ENCODE measurements around the gene PIEZO1. TPM values are rescaled to one million over a fixed set of nuclear protein-coding genes. Genes with fewer than 3 reads are reported as not detected.
A peak's percentile ranks its signal among the peaks of the same experiment; 100 is the strongest.

The PIEZO1 gene
- total and polyA plus RNA-seq, 9 of the 15 experiments (the other 6 are each of a cell fraction or from before 2014, with no cell fraction given), result 3.6 to 432 (median 131) TPM

- TF ChIP-seq, protein P1, sequence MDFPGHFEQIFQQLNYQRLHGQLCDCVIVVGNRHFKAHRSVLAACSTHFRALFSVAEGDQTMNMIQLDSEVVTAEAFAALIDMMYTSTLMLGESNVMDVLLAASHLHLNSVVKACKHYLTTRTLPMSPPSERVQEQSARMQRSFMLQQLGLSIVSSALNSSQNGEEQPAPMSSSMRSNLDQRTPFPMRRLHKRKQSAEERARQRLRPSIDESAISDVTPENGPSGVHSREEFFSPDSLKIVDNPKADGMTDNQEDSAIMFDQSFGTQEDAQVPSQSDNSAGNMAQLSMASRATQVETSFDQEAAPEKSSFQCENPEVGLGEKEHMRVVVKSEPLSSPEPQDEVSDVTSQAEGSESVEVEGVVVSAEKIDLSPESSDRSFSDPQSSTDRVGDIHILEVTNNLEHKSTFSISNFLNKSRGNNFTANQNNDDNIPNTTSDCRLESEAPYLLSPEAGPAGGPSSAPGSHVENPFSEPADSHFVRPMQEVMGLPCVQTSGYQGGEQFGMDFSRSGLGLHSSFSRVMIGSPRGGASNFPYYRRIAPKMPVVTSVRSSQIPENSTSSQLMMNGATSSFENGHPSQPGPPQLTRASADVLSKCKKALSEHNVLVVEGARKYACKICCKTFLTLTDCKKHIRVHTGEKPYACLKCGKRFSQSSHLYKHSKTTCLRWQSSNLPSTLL (IDR thresholded peaks at IDR 0.05), result no peak
- TF ChIP-seq BCOR (IDR thresholded peaks at IDR 0.05), result peak; percentile 91
- TF ChIP-seq CREM (IDR thresholded peaks at IDR 0.05; ENCODE audit: low read depth), result peak; percentile 28; the same call in 1 of the 2 replicates
- TF ChIP-seq RNF2 (IDR thresholded peaks at IDR 0.05), result 0 out of 2 replicates have a peak, but pooled peaks have one; percentile 16
- no peak for TF ChIP-seq ZNF41 (CRISPR knock-in tag; conservative IDR thresholded peaks at IDR 0.05)
- TF ChIP-seq, protein P2, sequence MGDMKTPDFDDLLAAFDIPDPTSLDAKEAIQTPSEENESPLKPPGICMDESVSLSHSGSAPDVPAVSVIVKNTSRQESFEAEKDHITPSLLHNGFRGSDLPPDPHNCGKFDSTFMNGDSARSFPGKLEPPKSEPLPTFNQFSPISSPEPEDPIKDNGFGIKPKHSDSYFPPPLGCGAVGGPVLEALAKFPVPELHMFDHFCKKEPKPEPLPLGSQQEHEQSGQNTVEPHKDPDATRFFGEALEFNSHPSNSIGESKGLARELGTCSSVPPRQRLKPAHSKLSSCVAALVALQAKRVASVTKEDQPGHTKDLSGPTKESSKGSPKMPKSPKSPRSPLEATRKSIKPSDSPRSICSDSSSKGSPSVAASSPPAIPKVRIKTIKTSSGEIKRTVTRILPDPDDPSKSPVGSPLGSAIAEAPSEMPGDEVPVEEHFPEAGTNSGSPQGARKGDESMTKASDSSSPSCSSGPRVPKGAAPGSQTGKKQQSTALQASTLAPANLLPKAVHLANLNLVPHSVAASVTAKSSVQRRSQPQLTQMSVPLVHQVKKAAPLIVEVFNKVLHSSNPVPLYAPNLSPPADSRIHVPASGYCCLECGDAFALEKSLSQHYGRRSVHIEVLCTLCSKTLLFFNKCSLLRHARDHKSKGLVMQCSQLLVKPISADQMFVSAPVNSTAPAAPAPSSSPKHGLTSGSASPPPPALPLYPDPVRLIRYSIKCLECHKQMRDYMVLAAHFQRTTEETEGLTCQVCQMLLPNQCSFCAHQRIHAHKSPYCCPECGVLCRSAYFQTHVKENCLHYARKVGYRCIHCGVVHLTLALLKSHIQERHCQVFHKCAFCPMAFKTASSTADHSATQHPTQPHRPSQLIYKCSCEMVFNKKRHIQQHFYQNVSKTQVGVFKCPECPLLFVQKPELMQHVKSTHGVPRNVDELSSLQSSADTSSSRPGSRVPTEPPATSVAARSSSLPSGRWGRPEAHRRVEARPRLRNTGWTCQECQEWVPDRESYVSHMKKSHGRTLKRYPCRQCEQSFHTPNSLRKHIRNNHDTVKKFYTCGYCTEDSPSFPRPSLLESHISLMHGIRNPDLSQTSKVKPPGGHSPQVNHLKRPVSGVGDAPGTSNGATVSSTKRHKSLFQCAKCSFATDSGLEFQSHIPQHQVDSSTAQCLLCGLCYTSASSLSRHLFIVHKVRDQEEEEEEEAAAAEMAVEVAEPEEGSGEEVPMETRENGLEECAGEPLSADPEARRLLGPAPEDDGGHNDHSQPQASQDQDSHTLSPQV (IDR thresholded peaks at IDR 0.05), result peak; percentile 34; the same call in 1 of the 2 replicates
- no peak for TF ChIP-seq ZEB2 (IDR thresholded peaks at IDR 0.05)
- TF ChIP-seq SRSF3 (IDR thresholded peaks at IDR 0.05; ENCODE audit: insufficient read depth, low read length), result no peak
- TF ChIP-seq ZNF224 (CRISPR knock-in tag; IDR thresholded peaks at IDR 0.05), result no peak
- TF ChIP-seq ZBTB1 (CRISPR knock-in tag; IDR thresholded peaks at IDR 0.05; ENCODE audit: borderline replicate concordance, low read depth), result no peak
- TF ChIP-seq DPF2 (IDR thresholded peaks at IDR 0.05), result no peak; the same call in 1 of the 2 replicates
- no peak for TF ChIP-seq ZNF146 (CRISPR knock-in tag; IDR thresholded peaks at IDR 0.05; ENCODE audit: unreplicated experiment)
- TF ChIP-seq DDX20 (tag; IDR thresholded peaks at IDR 0.05; ENCODE audit: low read depth), result no peak
- no peak for TF ChIP-seq NFATC3 (IDR thresholded peaks at IDR 0.05)
- TF ChIP-seq ZKSCAN1 (IDR thresholded peaks at IDR 0.05; ENCODE audit: low read depth, low read length), result no peak
- TF ChIP-seq NKRF (IDR thresholded peaks at IDR 0.05; ENCODE audit: borderline replicate concordance), result peak; percentile 72
- TF ChIP-seq SLC30A9 (CRISPR knock-in tag; IDR thresholded peaks at IDR 0.05), result no peak
- TF ChIP-seq, protein P3, sequence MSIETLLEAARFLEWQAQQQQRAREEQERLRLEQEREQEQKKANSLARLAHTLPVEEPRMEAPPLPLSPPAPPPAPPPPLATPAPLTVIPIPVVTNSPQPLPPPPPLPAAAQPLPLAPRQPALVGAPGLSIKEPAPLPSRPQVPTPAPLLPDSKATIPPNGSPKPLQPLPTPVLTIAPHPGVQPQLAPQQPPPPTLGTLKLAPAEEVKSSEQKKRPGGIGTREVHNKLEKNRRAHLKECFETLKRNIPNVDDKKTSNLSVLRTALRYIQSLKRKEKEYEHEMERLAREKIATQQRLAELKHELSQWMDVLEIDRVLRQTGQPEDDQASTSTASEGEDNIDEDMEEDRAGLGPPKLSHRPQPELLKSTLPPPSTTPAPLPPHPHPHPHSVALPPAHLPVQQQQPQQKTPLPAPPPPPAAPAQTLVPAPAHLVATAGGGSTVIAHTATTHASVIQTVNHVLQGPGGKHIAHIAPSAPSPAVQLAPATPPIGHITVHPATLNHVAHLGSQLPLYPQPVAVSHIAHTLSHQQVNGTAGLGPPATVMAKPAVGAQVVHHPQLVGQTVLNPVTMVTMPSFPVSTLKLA (conservative IDR thresholded peaks at IDR 0.05), result peak; percentile 25 to 74
- TF ChIP-seq STAT5B (CRISPR knock-in tag; IDR thresholded peaks at IDR 0.05), result no peak
- TF ChIP-seq ZNF696 (CRISPR knock-in tag; conservative IDR thresholded peaks at IDR 0.05), result no peak
These were observed 25.3 kb upstream of the PIEZO1 start (continued) for GRCh38 chr16:88810166-88810911.
